Pons (tissue), 1 donor: ENCODE results near the gene TVP23C.
A peak's percentile ranks its signal among the peaks of the same experiment; 100 is the strongest.
"Not testable (repeated sequence)": the region's sequence is repeated elsewhere in the genome, so short reads cannot be mapped to it uniquely, and the experiment has no call there.

Experiments
- DNase-seq: peaks from one replicate; pipeline ENCODE4 v3.0.0-alpha.2; 2016; ENCODE audit warnings: low spot score

TVP23C gene

DNA sequence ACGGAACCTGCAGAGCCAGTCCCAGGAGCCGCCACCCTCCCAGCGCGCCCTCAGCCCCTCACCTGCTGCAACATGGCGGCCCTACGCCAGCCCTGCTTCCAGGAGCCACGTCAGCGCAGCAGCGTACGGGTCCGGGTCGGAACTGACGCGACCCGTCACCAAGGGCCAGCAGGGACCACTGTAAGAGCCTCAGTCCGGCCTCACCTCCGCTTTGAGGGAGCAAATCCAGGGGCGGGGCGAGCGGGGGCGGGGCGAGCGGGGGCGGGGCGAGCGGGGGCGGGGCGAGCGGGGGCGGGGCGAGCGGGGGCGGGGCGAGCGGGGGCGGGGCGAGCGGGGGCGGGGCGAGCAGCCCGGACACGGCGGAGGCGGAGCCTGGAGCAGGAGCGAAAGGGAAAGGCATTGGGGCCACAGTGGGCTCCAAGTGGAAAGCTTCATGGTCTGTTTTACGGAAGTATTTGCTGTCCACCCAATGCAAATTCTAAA, at the start of gene TVP23C:
Gene TVP23C (minus strand): TSS at position 109 of the 483 bp plus-strand sequence. CDS start 35 bp downstream, at position 74.
- peak; percentile 51 for DNase-seq

GRCh38 chr17:15592960-15593359, 29.7 kb upstream of the TVP23C start:
- not testable (repeated sequence) for DNase-seq

GRCh38 chr17:15591986-15592385, 28.7 kb upstream of the TVP23C start:
- not testable (repeated sequence) for DNase-seq

GRCh38 chr17:15590844-15591243, 27.6 kb upstream of the TVP23C start:
- DNase-seq = not testable (repeated sequence)

DNA sequence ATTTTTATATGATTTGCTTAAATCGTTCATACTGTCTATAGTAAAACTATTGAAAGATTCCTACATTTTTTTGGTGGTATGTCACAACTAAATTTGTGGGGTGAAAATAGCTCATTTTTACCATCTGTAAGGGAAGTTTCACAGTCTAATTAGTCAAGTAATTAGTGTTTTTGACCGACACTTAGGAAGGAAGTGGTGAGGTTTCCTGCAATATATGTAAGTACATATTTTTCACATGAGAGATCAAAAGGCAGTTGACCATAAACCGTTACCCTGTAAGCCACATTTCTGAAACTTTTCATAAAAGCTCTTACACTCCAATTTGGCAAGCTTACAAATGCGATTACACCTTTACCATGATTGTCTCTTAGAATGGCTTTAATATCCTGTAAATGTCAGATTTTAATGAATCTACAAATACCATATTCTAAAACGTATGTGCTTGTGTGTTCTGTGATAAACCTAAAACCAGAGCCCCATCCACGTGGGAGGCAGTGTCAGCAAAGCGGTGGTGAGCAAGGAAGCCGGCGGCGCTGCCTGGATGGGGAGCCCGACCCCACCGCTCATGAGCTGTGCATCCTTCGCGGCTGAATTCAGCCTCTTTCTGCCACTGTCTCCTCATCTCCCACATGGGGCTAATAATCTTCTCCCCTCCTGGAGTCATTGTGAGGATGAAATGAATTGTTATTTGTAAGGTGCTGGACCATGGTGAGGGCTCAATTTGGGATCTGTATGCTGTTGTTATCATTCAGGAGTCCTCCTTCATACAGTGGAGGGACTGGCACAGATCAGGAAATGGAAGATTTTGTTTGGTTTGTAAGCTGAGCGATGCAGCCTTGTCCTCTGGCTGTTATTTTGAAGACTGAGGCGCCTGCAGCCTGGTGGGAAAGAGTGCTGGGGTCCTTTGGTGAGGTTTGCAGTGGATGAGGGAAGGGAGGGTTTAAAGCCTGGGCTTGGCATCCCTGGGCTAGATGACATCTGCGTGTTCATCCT, 26.6 kb upstream of the TVP23C start:
- DNase-seq = not testable (repeated sequence)

- not testable (repeated sequence) for DNase-seq
Measured at GRCh38 chr17:15588017-15588416, 24.7 kb upstream of the TVP23C start.

GRCh38 chr17:15583313-15583712, 20.0 kb upstream of the TVP23C start:
- DNase-seq = not testable (repeated sequence)

DNA sequence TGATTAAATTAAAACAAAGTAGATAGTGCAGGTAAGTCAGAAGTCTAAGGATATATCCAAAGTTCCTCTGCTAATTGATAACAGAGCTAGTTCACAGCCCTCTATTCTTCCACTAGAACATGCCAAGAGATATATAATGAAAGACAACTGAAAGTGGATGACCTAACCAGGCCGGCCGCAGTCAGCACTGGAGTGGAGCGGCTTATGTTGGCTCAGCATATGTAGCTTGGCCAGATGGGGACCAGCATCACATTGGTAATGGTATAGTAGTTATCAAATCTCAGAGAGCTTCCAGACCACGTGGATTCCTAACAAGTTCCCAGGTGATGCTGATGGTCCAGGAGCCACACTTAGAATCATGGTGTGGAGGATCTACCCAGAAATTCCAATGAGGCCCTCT, 18.2 kb upstream of the TVP23C start:
- not testable (repeated sequence) for DNase-seq

- not testable (repeated sequence) for DNase-seq
Measured at GRCh38 chr17:15576848-15577247, 13.6 kb upstream of the TVP23C start.

GRCh38 chr17:15574660-15575059, 11.4 kb upstream of the TVP23C start:
- DNase-seq = not testable (repeated sequence)

DNA sequence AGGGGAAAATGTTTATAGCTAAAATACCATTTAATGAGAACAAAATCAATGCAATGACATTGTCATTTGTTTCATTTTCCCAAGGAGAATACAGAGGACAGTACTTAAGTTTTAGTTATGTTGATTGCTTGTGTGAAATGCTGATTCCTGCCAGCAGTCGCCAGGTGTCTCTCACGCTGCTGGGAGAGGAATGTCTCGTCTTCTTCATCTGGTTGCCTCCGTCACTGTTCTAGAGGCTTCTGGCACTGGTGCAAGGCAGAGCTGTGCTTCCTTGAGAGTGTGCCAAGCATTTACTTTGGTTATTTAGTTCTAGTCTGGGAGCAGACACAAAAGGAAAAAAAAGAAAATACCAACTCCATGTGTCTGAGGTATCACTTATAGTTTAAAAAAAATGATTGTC, 10.6 kb upstream of the TVP23C start:
- DNase-seq = peak; percentile 52

- not testable (repeated sequence) for DNase-seq
Measured at GRCh38 chr17:15562613-15563374, 489 bp downstream of the TVP23C start.

GRCh38 chr17:15561439-15561838, 1.8 kb downstream of the TVP23C start:
- not testable (repeated sequence) for DNase-seq

- not testable (repeated sequence) for DNase-seq
Measured at GRCh38 chr17:15558403-15559105, 4.7 kb downstream of the TVP23C start.

DNA sequence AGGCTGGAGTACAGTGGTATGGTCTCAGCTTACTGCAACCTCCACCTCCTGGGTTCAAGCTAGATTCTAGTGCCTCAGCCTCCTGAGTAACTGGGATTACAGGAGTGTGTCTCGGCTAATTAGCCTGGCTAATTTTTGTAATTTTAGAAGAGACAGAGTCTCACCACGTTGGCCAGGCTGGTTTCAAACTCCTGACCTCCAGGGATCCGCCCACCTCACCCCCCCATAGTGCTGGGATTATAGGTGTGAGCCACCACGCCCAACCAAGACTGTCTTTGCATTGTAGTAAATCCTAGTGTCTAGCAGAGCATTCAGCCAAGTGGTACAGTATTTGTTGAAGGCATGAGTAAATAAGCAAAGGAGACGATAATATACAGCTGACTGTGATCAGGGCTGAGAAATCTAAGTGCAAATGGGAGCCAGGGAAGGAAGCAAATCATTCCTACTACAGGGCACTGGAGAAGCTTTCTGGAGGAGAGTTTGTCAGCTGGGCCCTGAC, 5.9 kb downstream of the TVP23C start:
- not testable (repeated sequence) for DNase-seq

- DNase-seq = not testable (repeated sequence)
Measured at GRCh38 chr17:15552932-15553331, 10.4 kb downstream of the TVP23C start.

- not testable (repeated sequence) for DNase-seq
Measured at GRCh38 chr17:15549552-15549951, 13.7 kb downstream of the TVP23C start.

GRCh38 chr17:15546604-15547003, 16.7 kb downstream of the TVP23C start:
- DNase-seq = not testable (repeated sequence)

- peak; percentile 32 for DNase-seq
Measured at GRCh38 chr17:15540371-15541219, 22.7 kb downstream of the TVP23C start.

- DNase-seq = not testable (repeated sequence)
Measured at GRCh38 chr17:15533122-15533521, 30.2 kb downstream of the TVP23C start.
